Loucy (cell line): ENCODE results near the gene TRIM52.

Experiments used
- EZH2phosphoT487 ChIP-seq: fragments of 200-600 bp; IDR thresholded peaks from 2 replicates; pipeline ENCODE4 v1.6.1; 2018; ENCODE audit warnings: antibody characterized with exemption, mild to moderate bottlenecking, moderate library complexity, borderline replicate concordance
- TF ChIP-seq, protein P1 (sequence below): fragments of 200-600 bp; sonication (generic); conservative IDR thresholded peaks from 2 replicates; pipeline ENCODE4 v1.5.1; 2014; ENCODE audit warnings: mild to moderate bottlenecking, antibody characterized with exemption, low read length

DNA sequence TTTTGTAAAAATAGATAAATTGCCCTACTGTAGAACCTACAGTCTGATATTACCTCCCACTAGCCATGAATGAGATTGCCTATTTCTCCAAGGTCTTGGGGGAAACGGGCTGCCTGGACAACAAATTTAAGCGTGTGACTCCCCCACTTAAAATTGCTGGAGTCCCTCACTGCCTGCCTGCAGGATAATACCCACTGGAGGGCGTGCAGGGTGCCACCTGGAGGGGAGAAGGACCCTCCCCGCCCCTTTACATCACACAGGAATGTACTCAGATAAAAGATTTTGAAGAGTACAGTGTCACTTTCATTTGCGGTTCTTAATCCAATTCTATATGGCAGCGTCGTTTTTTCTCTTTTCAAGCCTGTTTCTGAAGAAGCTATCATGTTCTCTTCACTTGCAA, 49.7 kb downstream of the TRIM52 start:
- TF ChIP-seq, protein P1, sequence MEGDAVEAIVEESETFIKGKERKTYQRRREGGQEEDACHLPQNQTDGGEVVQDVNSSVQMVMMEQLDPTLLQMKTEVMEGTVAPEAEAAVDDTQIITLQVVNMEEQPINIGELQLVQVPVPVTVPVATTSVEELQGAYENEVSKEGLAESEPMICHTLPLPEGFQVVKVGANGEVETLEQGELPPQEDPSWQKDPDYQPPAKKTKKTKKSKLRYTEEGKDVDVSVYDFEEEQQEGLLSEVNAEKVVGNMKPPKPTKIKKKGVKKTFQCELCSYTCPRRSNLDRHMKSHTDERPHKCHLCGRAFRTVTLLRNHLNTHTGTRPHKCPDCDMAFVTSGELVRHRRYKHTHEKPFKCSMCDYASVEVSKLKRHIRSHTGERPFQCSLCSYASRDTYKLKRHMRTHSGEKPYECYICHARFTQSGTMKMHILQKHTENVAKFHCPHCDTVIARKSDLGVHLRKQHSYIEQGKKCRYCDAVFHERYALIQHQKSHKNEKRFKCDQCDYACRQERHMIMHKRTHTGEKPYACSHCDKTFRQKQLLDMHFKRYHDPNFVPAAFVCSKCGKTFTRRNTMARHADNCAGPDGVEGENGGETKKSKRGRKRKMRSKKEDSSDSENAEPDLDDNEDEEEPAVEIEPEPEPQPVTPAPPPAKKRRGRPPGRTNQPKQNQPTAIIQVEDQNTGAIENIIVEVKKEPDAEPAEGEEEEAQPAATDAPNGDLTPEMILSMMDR: no peak
- no peak for TF ChIP-seq EZH2phosphoT487
